Myometrial cell (primary cell): ENCODE measurements around the gene AOPEP. TPM values are rescaled to one million over a fixed set of nuclear protein-coding genes. Genes with fewer than 3 reads are reported as not detected.

ENCODE experiments used
- total RNA-seq: library from RNA; depleted of rRNA; stranded (reverse); fragments of >200 nt; gene quantifications from 2 replicates; pipeline ENCODE4 v1.2.3, GENCODE V29; 2015

AOPEP gene
- total RNA-seq = 23.9 and 46.4 TPM in 2 replicates

GRCh38 chr9:94726495-94727191, at the start of gene AOPEP:
TSS of gene AOPEP (plus strand) at chr9:94726699. CDS start at chr9:94759784, 33,085 bp downstream.

Other genes with a start within 250 kb of the AOPEP start
- under 0.01 TPM in 1 of 2 replicates, not detected in the other for gene PCAT7, start 171.6 kb upstream of the AOPEP start, total RNA-seq
- 0.29 TPM in 1 of 2 replicates, not detected in the other for gene FBP2, start 132.9 kb upstream of the AOPEP start, total RNA-seq
- gene FBP1, start 87.2 kb upstream of the AOPEP start, total RNA-seq = not detected in 2 replicates